SW 1271 (cell line): Measurements from ENCODE around the gene CASKIN1.

Experiments
- DNase-seq, 2 experiments: peaks; one replicate each; lab custom pipeline; 2025; lab: John Stamatoyannopoulos, UW

CASKIN1 gene

GRCh38 chr16:2174396-2175131 lies 21.8 kb downstream of the CASKIN1 start:
- DNase-seq, result no peak

GRCh38 chr16:2173916-2174315 lies 22.5 kb downstream of the CASKIN1 start:
- DNase-seq, result no peak

GRCh38 chr16:2173366-2173765 lies 23.0 kb downstream of the CASKIN1 start:
- no peak for DNase-seq

- no peak for DNase-seq
These were observed 23.6 kb downstream of the CASKIN1 start for GRCh38 chr16:2172688-2173335.

- DNase-seq, result no peak
These were observed 24.7 kb downstream of the CASKIN1 start for GRCh38 chr16:2171601-2172178.

- DNase-seq, result no peak
These were observed 25.6 kb downstream of the CASKIN1 start for GRCh38 chr16:2170587-2171435.

GRCh38 chr16:2170080-2170479 lies 26.3 kb downstream of the CASKIN1 start:
- DNase-seq, result no peak

GRCh38 chr16:2167068-2167638 lies 29.3 kb downstream of the CASKIN1 start:
- no peak for DNase-seq

- no peak for DNase-seq
These were observed 29.9 kb downstream of the CASKIN1 start for GRCh38 chr16:2166263-2167067.

- no peak for DNase-seq
These were observed 30.5 kb downstream of the CASKIN1 start for GRCh38 chr16:2165861-2166260.

GRCh38 chr16:2163211-2163881 lies 33.1 kb downstream of the CASKIN1 start:
- DNase-seq, result no peak

- DNase-seq, result no peak
These were observed 33.7 kb downstream of the CASKIN1 start for GRCh38 chr16:2162676-2163118.

- DNase-seq, result no peak
These were observed 34.5 kb downstream of the CASKIN1 start for GRCh38 chr16:2161911-2162310.

- DNase-seq, result no peak
These were observed 35.4 kb downstream of the CASKIN1 start for GRCh38 chr16:2160915-2161551.

GRCh38 chr16:2159175-2159838 lies 37.1 kb downstream of the CASKIN1 start:
- DNase-seq, result no peak

- DNase-seq, result no peak
These were observed 38.2 kb downstream of the CASKIN1 start for GRCh38 chr16:2158262-2158638.

- no peak for DNase-seq
These were observed 38.7 kb downstream of the CASKIN1 start for GRCh38 chr16:2157480-2158261.

GRCh38 chr16:2156849-2157224 lies 39.6 kb downstream of the CASKIN1 start:
- DNase-seq, result no peak
